Fibroblast of lung (primary cell): ENCODE results near the gene EMILIN3.

Source experiments
- CTCF ChIP-seq, 2 donors: IDR thresholded peaks in 1 of 2; conservative IDR thresholded peaks in 1 of 2; 1 replicate in 1 of 2; 2 replicates in 1 of 2; pipeline ENCODE4 v1.5.1; 2011 to 2012; ENCODE audit warnings: low read length in 2 of 2, control low read depth in 1 of 2, inconsistent platforms in 1 of 2, low read depth in 1 of 2, mild to moderate bottlenecking in 1 of 2
- EZH2 ChIP-seq: IDR thresholded peaks from 2 replicates; pipeline ENCODE4 v1.5.1; 2012; ENCODE audit warnings: low read length, control low read depth, mild to moderate bottlenecking; ENCODE audit errors: missing control alignments

- no peak for TF ChIP-seq CTCF (conservative IDR thresholded peaks at IDR 0.05 in 1 of 2, IDR thresholded peaks at IDR 0.05 in 1 of 2; ENCODE audit: low read depth in 1 of 2, low read length in 2 of 2)
- no peak for TF ChIP-seq EZH2
Observed at GRCh38 chr20:41408986-41409385, 42.4 kb upstream of the EMILIN3 start.
